Activated CD4-positive, alpha-beta T cell treated with anti-CD3 and anti-CD28 coated beads for 1 hour (primary cell): Measurements from ENCODE around the gene GTF2I.
"Not testable (repeated sequence)": the region's sequence is repeated elsewhere in the genome, so short reads cannot be mapped to it uniquely, and the experiment has no call there.

Experiments used
- DNase-seq: peaks from one replicate; pipeline ENCODE4 v3.0.0-alpha.2; 2020

GTF2I gene

DNA sequence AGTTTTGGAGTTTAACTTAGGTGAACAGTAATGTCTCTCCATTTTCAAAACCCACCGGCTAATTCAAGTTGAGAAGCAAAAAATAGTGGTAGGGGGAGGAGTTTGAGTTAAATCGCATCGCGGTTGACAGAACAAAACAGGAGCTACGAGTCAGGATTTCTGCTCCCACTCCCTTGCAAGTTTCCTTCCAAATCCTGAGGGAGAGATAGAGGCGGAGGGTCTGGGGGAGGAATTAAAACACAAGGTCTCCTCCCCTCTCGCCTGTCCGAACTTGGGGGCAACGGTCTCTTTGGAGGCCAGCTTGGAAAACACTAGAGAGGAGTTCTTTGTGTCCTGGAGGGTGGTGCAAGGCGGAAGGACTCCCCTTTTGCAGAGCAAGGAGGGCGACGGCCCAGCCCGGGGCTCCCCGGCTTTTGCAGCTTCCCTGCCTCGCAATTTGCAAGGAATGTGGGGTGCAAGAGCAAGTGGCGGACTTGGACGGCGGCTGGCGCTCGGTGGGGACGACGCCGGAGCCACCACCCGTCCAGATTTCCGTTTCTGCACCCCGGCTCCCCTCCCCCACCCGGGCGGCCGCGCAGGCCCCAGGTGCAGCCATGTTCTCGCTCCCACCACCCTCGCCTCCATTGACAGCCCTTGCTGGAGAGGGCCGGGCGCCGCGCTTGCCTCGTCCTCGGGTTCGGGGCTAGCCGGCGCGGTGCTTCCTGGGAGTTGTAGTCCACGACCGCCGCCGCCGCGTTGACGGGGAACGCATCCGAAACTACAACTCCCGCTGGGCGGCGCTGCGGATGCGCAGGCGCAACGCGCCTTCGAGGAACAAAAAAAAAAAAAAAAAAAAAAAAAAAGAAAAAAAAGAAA lies 454 bp upstream of the GTF2I start:
- DNase-seq: peak; percentile 97

DNA sequence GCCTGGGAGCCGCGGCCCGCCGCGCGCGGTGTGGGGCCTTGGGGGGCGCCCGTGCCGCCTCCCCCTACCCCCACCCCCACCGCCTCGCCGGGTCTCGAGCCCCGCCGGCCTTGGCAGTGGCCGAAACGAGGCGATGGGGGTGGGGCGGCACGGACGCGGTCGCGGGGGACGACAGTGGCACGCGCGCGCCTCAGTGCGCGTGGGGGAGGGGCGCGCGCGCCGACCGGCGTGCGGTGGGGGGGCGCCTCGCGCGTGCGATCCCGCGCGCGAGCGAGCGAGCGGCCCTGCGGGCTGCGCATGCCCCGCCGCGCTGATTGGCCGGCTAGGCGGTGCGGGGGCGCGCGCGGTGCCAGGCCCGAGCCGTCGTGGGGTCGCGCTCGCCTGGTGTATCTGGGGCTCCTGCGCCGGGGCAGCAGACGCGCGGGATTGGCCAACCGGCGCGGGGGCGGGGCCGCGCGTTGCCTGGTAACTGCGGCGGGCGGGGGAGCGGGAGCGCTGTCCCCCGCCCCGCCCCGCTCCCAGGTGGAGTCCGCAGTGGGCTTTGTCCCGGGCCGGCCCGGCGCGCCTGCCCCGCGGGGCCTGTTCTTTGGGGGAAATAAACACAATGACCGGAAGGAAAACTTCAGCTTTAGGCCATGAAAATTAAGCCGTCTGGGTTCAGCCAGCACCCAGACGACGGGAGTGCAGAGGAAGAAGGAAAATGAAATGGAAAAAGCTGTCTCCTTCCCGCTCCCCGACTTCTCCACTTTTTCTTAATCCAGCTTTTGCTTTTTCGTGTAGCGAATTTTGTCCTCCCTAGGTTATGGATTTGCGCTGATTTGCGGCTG lies 873 bp downstream of the GTF2I start:
- DNase-seq: peak; percentile 79

DNA sequence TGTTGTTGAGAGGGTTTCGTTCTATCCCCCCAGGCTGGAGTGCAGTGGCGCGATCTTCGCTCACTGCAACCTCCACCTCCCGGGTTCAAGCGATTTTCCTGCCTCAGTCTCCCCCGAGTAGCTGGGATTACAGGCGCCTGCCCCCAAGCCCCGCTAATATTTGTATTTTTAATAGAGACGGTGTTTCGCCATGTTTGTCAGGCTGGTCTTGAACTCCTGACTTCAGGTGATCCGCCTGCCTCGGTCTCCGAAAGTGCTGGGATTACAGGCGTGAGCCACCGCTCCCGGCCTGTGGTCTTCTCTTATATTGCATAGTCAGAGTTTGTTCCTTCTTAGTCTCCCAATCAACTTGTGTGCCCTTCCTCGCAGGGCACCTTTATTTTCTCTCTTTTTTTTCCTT lies 2.7 kb downstream of the GTF2I start:
- not testable (repeated sequence) for DNase-seq

DNA sequence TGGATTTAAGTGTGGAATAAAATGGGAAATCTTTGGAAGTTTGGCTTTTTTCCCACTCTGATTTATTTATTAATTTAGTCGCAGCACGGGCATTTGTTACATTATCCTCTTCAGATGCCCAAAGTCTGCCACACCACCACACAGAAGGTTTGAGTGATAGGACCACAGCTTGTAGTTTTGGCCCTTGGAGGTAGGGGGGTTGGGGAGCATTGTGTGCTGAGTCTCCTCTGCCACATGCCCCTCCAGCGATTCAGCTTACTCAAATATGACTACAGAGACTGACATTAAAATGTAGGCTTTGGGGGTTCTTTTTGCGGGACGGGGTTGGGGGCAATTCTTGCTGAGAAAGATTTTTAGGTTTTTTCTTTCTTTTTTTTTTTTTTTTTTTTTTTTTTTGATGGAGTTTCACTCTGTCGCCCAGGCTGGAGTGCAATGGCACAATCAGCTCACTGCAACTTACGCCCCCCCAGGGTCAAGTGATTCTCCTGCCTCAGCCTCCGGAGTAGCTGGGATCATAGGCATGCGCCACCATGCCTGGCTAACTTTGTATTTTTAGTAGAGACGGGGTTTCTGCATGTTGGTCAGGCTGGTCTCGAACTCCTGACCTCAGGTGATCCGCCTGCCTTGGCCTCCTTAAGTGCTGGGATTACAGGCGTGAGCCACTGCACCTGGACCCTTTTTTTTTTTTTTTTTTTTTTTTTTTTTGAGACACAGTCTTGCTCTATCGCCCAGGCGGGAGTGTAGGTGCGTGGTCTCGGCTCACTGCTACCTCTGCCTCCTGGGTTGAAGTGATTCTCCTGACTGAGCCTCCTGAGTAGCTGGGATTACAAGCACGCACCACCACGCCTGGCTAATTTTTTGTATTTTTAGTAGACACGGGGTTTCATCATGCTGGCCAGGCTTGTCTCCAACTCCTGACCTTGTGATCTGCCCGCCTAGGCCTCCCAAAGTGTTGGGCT lies 4.6 kb downstream of the GTF2I start:
- not testable (repeated sequence) for DNase-seq

DNA sequence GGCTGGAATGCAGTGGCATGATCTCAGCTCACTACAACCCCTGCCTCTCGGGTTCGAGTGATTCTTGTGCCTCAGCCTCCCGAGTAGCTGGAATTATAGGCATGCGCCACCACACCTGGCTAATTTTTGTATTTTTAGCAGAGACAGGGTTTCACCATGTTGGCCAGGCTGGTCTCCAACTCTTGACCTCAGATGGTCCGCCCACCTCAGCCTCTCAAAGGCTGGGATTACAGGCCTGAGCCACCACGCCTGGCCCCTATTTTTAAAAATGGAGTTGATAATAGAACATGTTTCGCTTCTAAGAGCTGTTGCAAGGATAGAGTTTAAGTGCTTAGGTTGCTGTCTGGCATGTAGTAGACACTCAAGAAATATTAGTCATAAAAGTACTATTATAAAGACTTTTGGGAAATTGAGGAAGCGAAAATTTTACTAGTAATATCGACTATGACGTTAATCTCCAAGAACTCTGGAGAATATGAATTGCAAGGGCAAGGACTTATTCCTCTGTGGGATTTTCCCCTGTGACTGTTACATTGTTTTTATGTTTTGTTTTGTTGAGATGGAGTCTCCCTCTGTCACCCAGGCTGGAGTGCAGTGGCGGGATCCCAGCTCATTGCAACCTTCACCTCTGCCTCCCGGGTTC lies 7.9 kb downstream of the GTF2I start:
- DNase-seq: no peak

DNA sequence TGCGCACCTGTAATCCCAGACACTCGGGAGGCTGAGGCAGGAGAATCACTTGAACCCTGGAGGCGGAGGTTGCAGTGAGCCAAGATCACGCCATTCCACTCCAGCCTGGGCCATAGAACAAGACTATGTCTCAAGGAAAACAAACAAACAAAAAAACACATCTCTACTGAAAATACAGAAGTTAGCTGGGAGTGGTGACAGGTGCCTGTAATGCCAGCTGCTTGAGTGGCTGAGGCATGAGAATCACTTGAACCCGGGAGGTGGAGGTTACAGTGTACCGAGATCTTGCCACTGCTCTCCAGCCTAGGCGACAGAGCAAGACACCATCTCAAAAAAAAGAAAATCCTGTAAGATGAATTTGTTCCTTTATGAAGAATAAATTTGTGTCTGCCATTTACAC lies 9.5 kb downstream of the GTF2I start:
- not testable (repeated sequence) for DNase-seq

DNA sequence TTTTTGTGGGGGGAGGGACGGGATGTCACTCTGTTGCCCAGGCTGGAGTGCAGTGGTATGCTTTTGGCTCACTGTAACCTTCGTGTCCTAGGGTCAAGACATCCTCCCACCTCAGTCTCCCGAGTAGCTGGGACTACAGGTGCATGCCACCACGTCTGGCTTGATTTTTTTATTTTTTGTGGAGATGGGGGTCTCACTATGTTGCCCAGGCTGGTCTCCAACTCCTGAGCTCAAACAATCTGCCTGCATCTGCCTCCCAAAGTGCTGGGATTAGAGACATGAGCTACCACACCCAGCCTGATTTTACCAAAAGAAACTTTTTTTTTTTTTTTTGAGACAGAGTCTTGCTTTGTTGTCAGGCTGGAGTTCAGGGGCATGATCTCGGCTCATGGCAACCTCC lies 10.0 kb downstream of the GTF2I start:
- not testable (repeated sequence) for DNase-seq

DNA sequence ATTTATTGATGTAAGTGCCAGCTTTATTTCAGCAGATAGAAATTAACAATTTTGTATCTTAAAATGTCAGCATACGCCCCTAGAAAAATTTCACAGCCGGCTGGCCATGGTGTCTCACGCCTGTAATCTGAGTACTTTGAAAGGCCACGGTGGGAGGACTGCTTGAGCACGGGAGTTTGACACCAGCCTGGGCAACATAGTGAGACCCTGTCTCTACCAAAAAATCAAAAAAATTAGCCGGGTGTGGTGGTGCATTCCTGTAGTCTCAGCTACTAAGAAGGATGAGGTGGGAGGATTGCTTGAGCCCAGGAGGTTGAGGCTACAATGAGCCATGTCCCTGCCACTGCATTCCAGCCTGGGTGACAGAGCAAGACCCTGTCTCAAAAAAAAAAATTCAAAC lies 14.1 kb downstream of the GTF2I start:
- no peak for DNase-seq

DNA sequence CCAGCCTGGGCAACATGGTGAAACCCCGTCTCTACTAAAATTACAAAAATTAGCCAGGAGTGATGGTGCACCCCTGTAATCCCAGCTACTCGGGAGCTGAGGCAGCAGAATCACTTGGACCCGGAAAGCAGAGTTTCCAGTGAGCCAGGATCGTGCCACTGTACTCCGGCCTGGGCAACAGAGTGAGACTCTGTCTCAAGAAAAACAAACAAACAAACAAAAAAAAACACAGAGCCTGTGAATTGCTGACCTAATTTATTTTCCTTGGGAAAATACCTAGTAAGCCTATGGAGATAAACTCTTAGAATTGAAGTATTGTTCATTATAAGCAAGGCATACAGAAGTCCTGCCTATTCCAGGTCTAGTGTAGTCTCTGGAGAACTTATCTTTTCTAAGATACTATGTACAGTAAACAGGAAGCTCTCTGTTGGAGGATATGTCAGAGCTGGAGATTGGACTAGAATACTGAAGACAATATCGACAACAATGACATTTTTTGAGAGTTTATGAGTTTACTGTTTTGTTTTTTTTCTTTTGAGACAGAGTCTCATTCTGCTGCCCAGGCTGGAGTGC lies 14.9 kb downstream of the GTF2I start:
- no peak for DNase-seq

DNA sequence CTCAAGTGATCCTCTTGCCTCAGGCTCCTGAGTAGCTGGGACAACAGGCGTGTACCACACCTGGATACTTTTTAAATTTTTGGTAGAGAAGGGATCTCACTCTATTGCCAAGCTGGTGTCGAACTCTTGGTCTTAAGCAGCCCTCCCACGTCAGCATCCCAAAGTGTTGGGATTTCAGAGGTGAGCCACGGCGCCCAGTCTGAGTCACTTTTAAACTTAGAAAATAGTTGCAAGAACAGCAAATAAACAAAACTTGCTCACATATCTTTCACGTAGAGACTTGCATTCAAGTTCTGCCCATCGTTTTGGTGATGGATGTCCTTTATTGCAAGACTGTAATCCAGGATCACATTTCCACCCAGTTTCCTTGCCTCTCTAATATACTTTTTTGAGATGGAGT lies 16.6 kb downstream of the GTF2I start:
- DNase-seq: no peak

DNA sequence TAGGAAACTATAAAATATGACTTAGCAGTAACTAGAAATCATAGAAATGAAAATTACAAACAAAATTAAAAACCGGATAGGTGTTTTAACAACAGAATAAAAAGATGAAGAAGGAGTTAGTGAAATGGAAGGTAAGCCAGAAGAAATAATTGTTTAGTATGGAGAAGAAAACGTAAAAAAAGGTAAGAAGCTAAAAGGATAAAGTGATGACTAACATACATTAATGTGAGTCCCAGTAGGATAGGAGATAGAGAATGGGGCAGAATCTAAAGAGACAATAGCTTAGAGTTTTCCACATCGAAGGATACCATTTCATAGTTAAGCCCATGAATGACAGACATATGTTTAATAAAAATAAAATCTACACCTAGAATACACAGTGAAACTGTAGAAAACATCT lies 25.3 kb downstream of the GTF2I start:
- DNase-seq: no peak

DNA sequence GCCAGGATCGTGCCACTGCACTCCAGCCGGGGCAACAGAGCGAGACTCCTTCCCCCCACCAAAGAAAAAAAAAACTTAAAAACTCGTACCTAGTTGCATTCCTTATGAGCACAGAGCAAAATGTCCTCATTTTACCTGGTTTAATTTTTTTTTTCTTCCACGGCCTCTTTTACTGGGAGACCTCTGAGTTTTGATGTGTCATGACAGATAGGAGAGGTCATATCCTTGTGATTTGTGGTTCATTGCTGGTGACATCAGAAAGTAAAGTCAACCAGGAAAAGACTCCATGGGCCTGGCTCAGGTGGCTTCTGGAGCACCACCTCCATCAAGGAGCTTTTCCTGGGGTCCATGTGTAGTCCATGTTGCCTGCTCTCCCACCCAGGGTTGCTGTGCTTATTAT lies 26.3 kb downstream of the GTF2I start:
- DNase-seq: no peak

DNA sequence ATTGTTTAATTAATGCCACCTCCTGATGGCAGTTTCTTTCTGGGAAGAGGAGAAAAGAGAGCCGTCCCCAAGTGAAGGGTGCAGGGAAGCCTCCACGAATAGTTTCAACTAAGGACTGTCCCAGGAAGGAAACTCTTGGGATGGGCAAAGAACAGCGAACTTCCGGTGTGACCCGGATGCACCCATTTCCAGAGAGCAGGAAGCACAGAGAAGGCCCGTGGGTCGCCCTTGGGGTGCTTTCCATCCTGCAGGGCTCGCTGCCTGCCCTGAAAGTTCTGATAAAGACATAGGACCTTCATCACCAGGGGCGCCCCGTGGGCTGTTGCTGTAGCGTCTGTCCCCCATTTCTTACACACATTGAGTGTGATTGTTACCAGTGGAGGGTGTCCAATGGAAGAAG lies 27.0 kb downstream of the GTF2I start:
- DNase-seq: no peak

DNA sequence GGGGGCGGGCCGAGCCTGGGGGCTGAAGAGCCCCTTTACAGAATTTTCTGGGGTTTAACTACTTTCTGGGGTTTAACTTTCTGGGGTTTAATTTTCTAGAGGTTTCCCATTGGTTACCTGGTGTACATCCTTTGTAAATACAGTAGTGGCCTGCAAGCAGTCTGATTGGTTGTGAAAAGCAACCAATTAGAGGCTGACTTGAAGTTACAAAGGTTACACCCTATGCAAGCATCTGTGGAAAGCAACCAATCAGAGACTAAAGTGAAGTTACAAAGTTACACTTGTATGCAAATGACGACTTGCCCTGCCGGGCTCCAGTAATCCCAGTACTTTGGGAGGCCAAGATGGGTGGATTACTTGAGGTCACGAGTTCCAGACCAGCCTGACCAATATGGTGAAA lies 27.4 kb downstream of the GTF2I start:
- DNase-seq: no peak

DNA sequence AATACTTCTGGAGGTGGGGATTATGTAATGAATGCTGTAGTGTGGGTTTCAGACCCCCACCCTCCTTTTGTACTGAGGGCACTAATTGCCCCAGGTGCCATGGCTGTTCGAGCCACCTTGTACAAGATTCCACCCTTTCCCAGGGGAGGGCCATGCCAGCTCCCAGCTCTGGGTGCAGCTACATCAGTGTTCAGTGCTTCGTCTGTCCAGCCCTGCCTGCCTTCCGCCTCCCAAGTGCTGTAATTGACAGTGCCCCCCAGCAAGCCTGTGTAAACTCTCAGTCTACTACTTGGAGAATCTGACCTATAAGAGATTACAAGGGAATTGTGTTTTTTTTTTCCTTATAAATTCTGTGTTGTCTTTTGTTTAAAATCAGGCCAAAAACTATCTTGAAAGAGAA lies 33.0 kb downstream of the GTF2I start:
- no peak for DNase-seq

DNA sequence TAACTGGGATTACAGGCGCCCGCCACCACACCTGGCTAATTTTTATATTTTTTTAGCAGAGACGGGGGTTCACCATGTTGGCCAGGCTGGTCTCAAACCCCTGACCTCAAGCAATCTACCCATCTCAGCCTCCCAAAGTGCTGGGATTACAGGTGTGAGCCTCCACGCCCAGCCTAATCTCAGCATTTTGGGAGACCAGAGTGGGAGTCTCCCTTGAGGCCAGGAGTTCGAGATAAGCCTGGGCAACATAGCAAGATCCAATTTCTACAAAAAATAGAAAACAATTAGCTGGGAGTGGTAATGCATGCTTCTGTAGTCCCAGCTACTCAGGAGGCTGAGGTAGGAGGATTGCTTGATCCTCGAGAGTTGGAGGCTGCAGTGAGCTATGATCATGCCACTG lies 46.9 kb downstream of the GTF2I start:
- not testable (repeated sequence) for DNase-seq

DNA sequence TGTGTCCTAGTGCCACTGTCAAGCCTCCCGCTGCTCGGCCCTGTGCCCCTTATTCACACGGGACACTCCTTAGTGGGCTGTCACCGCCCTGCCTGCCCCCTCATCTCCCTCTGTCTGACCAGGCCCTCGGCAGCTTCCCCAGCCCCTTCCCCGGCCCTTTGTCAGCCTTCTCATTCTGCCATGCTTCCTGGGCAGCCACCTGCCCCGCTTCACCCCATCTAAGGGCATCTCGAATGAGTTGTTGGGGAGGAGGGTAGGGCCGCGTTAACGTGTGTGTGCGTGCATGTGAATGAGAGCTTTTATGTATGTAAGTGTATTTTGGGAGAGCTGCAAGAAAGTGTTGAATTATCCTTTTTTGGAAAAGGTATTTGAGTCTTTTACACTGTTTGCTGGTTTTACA lies 49.7 kb downstream of the GTF2I start:
- no peak for DNase-seq

DNA sequence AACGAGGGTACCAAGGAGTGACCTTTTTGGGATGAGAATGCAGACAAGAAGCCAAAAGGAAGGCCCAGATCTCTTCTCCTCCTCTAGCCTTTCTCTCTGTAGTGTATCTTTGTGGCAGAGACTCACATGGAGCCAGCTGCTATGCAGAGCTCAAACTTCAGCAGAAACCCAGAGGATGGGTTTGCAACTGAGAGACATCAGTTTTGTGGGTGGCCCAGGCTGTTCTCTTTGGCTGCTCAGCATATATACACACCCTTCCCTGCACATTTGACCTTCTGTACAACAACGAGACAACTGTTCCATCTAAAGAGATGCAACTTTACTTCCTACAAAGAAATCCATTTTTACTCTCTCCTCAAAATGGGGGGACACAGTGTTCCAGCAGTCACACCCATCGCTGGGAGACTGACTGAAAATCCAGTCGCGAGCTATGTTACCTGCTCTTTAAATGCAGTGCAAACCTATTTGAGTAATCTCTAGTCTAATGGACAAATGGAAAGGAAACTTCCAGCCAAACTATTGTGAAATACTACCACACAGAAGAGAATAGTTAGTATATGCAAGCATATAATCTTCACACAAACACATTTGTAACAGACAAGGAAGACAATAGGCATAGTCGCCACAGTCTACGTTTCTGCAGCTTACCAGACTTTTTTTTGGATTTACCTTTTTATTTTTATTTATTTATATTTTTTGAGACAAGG lies 51.2 kb downstream of the GTF2I start:
- no peak for DNase-seq

DNA sequence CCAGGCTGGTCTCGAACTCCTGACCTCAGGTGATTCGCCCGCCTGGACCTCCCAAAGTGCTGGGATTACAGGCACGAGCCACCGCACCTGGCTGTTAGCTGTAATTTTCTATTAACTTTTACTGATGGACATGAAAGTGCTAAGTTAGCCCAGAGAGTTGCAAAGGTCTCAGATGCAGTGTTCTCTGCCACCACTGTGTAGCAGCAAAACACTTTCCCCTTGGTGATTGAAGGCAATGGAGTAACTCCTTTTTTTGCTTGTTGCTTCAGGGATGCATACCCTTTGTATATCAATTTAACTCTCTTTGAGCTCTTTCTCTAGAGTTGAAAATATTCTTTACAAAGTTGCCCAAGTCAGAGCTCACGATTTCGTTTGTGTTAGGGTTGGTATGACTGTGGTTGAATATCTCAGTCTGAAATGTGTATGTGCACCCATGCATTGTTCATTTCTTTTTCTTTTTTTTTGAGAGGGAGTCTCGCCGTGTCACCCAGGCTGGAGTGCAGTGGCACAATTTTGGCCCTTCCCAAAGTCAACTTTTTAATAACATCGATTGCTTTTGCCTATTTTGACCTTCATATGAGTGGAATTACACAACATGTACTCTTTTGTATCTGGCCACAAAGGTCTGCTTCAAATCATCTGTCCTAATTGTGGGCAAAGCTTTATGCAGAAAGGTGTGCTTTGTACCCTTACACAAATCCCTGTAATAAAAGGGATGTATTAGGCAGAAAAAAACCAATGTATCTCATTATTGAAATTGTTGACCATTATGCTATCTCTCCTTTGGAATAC lies 52.6 kb downstream of the GTF2I start:
- no peak for DNase-seq

DNA sequence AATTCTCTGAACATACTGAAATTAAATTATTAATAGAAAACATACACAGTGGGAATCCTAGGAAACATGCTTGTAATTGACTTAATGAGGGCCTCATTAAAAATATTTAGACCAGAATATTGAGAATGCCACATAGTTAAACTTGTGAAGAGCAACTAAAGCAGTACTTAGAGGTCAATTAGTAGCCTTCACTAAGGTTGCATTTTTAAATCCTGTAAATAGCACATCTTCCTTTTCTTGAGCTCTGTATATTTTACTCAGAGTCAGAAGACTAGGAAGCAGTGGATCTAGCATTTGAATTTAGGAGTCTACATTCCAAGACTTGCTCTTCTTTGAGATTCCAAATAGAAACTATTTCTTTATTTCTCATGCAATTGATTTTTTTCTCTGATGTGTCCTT lies 56.0 kb downstream of the GTF2I start:
- DNase-seq: no peak

DNA sequence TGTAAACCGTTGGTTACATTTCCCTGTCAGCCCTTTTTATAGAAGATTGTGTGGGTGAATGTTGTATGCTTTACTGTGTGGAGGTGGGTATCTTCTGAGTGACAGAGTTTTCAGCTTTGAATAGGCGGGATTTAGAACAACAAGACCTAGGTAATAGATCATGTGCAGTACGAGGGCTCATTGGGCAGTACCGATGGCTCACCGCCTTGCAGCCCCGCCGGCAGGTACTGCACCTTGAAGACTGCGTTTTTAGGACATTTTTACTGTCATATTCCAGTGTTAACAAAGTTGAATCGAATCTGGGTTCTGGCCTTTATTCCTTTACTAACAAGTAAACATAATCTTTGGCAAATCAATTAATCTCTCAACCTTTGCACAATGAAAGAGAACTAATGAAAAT lies 60.4 kb downstream of the GTF2I start:
- DNase-seq: no peak
